Thyroid gland (tissue), 4 donors: ENCODE data around the gene MYL5. TPM values are rescaled to one million over a fixed set of nuclear protein-coding genes. Genes with fewer than 3 reads are reported as not detected.
"Not testable (repeated sequence)": the region's sequence is repeated elsewhere in the genome, so short reads cannot be mapped to it uniquely, and the experiment has no call there.

Experiments used
- DNase-seq, 2 donors: peaks; one replicate each; pipeline ENCODE4 v3.0.0-alpha.2; 2019
- H3K27ac ChIP-seq, 3 donors: fragments of 200-600 bp; sonication (generic); 1 replicate in 2 of 3; 2 replicates in 1 of 3; pipeline ENCODE4 v1.5.1; 2016 to 2019; ENCODE audit warnings: mild to moderate bottlenecking in 1 of 3, moderate library complexity in 1 of 3
- H3K27me3 ChIP-seq: fragments of 200-600 bp; sonication (generic); one replicate; pipeline ENCODE4 v1.5.1; 2019
- H3K36me3 ChIP-seq, 2 donors: fragments of 200-600 bp; sonication (generic); one replicate each; pipeline ENCODE4 v1.5.1; 2016 to 2019
- H3K4me1 ChIP-seq, 2 donors: fragments of 200-600 bp; sonication (generic); one replicate each; pipeline ENCODE4 v1.5.1; 2017 to 2019
- H3K4me3 ChIP-seq, 3 donors: fragments of 200-600 bp; sonication (generic); replicated peaks in 1 of 3; 1 replicate in 2 of 3; 2 replicates in 1 of 3; pipeline ENCODE4 v1.5.1; 2016; ENCODE audit warnings: mild to moderate bottlenecking in 1 of 3
- H3K9me3 ChIP-seq: fragments of 200-600 bp; sonication (generic); one replicate; pipeline ENCODE4 v1.5.1; 2017
- POLR2A ChIP-seq, 2 donors: fragments of 450-650 bp; IDR thresholded peaks; one replicate each; pipeline ENCODE4 v1.6.1; 2017; ENCODE audit warnings: antibody characterized with exemption in 2 of 2, mild to moderate bottlenecking in 2 of 2, moderate library complexity in 1 of 2
- WGBS, 2 donors: methylation state at CpG; one replicate each; pipeline ENCODE4 v1.1.5; 2017; 5-methylcytosine and 5-hydroxymethylcytosine counted together
- intact Hi-C: fragments of 100-400 bp; cut with DNase I; formaldehyde crosslinking; loops from one replicate; pipeline ENCODE4 v1.15.1; 2023
- total RNA-seq, 4 donors: library from RNA; depleted of rRNA; stranded (reverse); fragments of >200 nt; gene quantifications; one replicate each; pipeline ENCODE4 v1.2.3, GENCODE V29; 2016
- TF ChIP-seq, protein P1 (sequence below), 6 experiments: fragments of 200-600 bp in 3 of 6; fragments of 450-650 bp in 3 of 6; sonication (generic) in 3 of 6; IDR thresholded peaks; one replicate each; pipeline ENCODE4 v1.5.1; 2016 to 2019; ENCODE audit warnings: antibody characterized with exemption in 6 of 6, mild to moderate bottlenecking in 2 of 6, inconsistent platforms in 1 of 6, moderate library complexity in 1 of 6

Gene MYL5
- total RNA-seq, 4 donors from 2014 or later, result 13.0 to 17.5 (median 14.2) TPM

DNA sequence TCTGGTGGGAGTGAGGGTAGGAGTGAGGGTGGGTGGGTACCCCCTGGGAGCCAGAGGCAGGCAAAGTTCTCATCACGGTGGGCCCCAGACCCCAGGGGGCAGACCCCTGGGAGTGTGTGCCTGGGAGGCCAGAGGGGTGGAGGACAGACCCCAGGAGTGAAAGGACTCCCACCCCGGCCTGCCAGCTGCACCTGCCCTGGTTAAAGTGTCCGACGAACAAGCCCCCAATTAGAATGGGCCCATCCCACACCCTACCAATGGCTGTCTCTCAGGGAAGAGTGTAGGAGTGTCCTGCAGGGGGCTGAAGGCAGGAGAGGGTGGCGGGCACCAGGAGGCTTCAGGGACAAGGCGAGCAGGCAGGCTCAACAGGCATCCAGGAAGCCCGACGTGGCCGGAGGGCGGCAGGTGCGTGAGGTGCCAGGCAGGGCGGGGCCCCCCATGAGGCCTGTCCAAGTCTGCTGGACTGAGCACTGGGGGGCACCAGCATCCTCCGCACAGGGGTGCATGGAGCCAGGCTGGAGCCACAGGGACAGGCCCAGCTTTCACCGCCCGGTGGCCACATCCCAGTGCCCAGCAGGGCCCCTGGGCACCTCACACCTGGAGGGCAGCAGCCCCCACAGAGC lies 40.3 kb upstream of the MYL5 start:
- H3K27ac ChIP-seq, result no peak overlapping the region
- WGBS, 2 donors, result 85 to 88% methylated on average over 11 to 14 of the region's 15 CpGs
- H3K4me3 ChIP-seq, result no peak overlapping the region
- intact Hi-C loops, result no loop called here
- H3K36me3 ChIP-seq, result no peaks in the 10 kb centered on the region
- no peaks in the 10 kb centered on the region for H3K9me3 ChIP-seq
- no peaks in the 10 kb centered on the region for H3K27me3 ChIP-seq
- DNase-seq, result no peak
- H3K4me1 ChIP-seq, result no peaks in the 10 kb centered on the region
- TF ChIP-seq POLR2A (IDR thresholded peaks at IDR 0.05), result no peak
- TF ChIP-seq, protein P1, sequence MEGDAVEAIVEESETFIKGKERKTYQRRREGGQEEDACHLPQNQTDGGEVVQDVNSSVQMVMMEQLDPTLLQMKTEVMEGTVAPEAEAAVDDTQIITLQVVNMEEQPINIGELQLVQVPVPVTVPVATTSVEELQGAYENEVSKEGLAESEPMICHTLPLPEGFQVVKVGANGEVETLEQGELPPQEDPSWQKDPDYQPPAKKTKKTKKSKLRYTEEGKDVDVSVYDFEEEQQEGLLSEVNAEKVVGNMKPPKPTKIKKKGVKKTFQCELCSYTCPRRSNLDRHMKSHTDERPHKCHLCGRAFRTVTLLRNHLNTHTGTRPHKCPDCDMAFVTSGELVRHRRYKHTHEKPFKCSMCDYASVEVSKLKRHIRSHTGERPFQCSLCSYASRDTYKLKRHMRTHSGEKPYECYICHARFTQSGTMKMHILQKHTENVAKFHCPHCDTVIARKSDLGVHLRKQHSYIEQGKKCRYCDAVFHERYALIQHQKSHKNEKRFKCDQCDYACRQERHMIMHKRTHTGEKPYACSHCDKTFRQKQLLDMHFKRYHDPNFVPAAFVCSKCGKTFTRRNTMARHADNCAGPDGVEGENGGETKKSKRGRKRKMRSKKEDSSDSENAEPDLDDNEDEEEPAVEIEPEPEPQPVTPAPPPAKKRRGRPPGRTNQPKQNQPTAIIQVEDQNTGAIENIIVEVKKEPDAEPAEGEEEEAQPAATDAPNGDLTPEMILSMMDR (IDR thresholded peaks at IDR 0.05), result no peak

DNA sequence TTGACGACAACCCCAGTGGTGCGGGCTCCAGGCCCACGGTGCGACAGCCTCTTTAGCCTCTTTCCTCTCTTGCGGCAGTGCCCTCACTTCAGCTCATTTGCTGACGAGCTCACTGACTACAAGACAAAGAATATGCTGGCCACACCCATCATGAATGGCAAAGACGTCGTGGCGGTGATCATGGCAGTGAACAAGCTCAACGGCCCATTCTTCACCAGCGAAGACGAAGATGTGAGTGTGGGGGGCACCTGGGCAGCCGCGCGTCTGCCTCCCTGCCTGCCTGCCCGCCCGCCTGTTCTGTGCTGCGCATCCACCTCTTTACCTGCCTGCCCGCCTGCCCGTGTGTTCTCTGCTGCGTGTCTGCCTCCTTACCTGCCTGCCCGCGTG lies 39.8 kb upstream of the MYL5 start:
- H3K27me3 ChIP-seq, result no peaks in the 10 kb centered on the region
- 75 to 83% methylated on average over 20 to 22 of the region's 23 CpGs for WGBS, 2 donors

DNA sequence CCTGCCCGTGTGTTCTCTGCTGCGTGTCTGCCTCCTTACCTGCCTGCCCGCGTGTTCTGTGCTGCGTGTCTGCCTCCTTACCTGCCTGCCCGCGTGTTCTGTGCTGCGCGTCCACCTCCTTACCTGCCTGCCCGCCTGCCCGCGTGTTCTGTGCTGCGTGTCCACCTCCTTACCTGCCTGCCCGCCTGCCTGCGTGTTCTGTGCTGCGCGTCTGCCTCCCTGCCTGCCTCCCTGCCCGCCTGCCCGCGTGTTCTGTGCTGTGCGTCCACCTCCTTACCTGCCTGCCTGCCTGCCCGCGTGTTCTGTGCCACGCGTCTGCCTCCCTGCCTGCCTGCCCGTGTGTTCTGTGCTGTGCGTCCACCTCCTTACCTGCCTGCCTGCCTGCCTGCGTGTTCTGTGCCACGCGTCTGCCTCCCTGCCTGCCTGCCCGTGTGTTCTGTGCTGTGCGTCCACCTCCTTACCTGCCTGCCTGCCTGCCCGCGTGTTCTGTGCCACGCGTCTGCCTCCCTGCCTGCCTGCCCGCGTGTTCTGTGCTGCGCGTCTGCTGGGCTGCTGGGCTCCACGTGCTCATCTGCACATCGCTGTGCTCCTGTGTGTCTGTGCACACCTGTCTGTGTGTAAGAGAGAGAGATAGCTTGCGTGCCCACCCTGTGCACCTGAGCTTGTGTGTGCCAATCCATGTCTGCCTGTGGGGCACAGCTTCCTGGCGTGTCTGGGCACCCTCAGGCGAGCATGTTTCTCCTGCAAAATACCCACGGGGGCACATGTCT lies 39.1 kb upstream of the MYL5 start:
- H3K27me3 ChIP-seq, H3K9me3 ChIP-seq, H3K4me1 ChIP-seq, H3K27ac ChIP-seq, intact Hi-C loops, DNase-seq, H3K36me3 ChIP-seq, H3K4me3 ChIP-seq: not testable (repeated sequence)
- 90 to 92% methylated on average over 45 to 46 of the region's 46 CpGs for WGBS, 2 donors

More for the DNA sequence above, 39.8 kb upstream of the MYL5 start:
- Histone ChIP-seq H3K4me1 (no peaks in the 10 kb centered on the region), H3K36me3 (no peaks in the 10 kb centered on the region), H3K4me3 (no peak overlapping the region), H3K9me3 (no peaks in the 10 kb centered on the region), H3K27ac (no peak overlapping the region)
- intact Hi-C loops, result no loop called here
- TF ChIP-seq, protein P1 (IDR thresholded peaks at IDR 0.05), result no peak
- no peak for TF ChIP-seq POLR2A (IDR thresholded peaks at IDR 0.05)
- no peak for DNase-seq

DNA sequence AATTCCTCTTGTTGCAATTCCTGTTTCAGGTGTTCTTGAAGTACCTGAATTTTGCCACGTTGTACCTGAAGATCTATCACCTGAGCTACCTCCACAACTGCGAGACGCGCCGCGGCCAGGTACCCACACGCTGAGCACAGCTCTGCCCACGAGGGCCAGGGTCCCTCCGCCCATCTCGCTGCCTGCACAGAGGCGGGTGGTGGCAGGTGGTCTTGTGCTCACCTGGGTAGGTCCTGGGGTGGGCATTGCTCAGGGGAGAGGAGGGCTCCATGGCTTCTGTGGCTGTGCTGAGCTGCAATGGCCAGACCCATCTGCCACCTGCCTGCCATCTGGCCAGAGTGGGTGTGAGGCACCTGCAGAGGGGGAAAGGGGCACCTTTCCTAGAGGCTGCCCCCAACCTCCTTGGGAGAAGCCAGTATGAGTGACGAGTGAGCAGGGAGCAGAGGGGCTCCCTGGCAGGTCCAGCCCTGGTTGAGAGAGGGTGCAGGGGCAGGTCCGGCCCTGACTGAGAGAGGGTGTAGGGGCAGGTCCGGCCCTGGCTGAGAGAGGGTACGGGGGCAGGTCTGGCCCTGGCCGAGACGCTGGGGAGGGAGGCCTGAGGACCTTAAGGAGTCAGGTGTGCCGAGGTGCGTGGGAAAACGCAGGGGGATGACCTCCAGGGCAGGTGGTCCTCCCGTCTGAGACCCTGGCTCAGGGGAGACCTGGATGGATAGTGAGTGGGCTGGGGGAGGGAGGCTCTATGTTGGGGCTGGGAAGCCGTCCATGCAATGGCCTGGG lies 38.3 kb upstream of the MYL5 start:
- H3K36me3 ChIP-seq, result no peaks in the 10 kb centered on the region
- H3K4me1 ChIP-seq, result no peaks in the 10 kb centered on the region
- no peak for TF ChIP-seq POLR2A (IDR thresholded peaks at IDR 0.05)
- TF ChIP-seq, protein P1 (IDR thresholded peaks at IDR 0.05), result no peak
- intact Hi-C loops, result no loop called here
- no peaks in the 10 kb centered on the region for H3K27me3 ChIP-seq
- DNase-seq, result no peak
- 81 to 89% methylated on average over 21 to 22 of the region's 22 CpGs for WGBS, 2 donors
- H3K27ac ChIP-seq, result no peak overlapping the region
- H3K4me3 ChIP-seq, result no peak overlapping the region
- H3K9me3 ChIP-seq, result no peaks in the 10 kb centered on the region

DNA sequence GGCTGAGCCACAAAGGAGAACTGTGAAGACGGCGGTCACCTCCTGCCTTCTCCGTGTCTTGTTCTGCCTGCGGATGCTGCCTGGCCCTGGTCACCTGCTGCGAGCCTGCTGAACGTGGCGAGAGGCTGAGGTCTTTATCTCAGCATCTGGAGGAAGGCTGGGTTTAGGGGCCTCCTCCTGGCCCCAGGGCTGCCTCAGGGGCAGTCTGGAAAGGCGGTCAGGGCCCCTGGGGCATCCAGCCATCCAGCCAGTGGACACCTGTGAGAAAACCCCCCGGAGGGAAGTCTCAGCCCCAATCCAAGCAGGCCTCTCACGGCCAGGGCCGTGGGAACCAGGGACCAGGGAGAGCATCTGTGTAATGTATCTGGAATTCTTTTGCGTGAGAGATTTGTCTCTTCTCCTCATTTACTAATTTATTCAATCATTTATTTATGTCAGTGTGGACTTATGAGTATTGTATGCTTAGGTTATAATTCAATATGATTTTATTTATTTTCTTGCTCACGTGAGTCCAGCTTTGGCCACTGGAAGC lies 37.6 kb upstream of the MYL5 start:
- Histone ChIP-seq H3K9me3 (no peaks in the 10 kb centered on the region), H3K4me1 (no peaks in the 10 kb centered on the region), H3K36me3 (no peaks in the 10 kb centered on the region), H3K4me3 (no peak overlapping the region), H3K27ac (no peak overlapping the region), H3K27me3 (no peaks in the 10 kb centered on the region)
- DNase-seq, result no peak
- TF ChIP-seq, protein P1 (IDR thresholded peaks at IDR 0.05), result no peak
- no peak for TF ChIP-seq POLR2A (IDR thresholded peaks at IDR 0.05)
- 83 to 86% methylated on average over 12 to 13 of the region's 13 CpGs for WGBS, 2 donors
- intact Hi-C loops, result no loop called here
